GM18508 (cell line): ENCODE measurements around the gene ISOC2.
"Not testable (repeated sequence)": the region's sequence is repeated elsewhere in the genome, so short reads cannot be mapped to it uniquely, and the experiment has no call there.

ENCODE experiments used
- ATAC-seq: cut with Tn5 transposase; IDR thresholded peaks from one replicate; pipeline ENCODE4 v1.9.1; 2021; ENCODE audit warnings: moderate number of reproducible peaks; ENCODE audit not compliant: insufficient read depth, unreplicated experiment

Gene ISOC2

GRCh38 chr19:55461974-55462626, 658 bp upstream of the ISOC2 start:
- ATAC-seq = no peak

DNA sequence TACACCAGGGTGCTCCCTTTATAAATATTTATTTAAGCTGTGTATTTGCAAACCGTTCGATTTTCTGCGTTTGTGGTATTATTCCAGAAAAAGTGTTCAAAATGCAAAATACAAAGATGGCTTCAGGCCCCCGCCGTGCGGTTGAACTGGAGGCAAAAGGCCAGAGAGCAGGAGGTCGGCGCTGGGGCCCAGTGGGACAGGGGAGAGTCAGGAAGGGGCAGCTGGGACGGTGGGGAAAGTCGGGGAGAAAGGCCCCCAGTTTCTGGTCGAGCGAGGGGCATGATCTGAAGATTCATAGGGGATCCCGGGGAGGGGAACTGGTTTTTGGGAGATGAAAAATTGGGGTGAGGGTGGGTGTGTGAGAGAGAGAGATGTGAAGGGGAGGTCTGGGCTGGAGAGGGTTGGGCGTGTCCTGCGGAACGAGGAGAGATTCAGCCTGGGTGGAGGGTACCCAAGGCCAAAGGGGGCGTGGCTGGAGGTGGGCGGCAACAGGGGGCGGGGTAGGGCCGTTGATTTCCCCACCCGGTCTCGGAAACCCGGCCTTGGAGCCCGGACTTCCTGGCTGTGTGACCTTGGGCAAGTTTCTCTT, 678 bp downstream of the ISOC2 start:
- no peak for ATAC-seq

- no peak for ATAC-seq
Observed at GRCh38 chr19:55459950-55460657, 1.3 kb downstream of the ISOC2 start.

- ATAC-seq = no peak
Observed at GRCh38 chr19:55459551-55459949, 1.9 kb downstream of the ISOC2 start.

- no peak for ATAC-seq
Observed at GRCh38 chr19:55457683-55458457, 3.6 kb downstream of the ISOC2 start.

- ATAC-seq = no peak
Observed at GRCh38 chr19:55456347-55456746, 5.1 kb downstream of the ISOC2 start.

DNA sequence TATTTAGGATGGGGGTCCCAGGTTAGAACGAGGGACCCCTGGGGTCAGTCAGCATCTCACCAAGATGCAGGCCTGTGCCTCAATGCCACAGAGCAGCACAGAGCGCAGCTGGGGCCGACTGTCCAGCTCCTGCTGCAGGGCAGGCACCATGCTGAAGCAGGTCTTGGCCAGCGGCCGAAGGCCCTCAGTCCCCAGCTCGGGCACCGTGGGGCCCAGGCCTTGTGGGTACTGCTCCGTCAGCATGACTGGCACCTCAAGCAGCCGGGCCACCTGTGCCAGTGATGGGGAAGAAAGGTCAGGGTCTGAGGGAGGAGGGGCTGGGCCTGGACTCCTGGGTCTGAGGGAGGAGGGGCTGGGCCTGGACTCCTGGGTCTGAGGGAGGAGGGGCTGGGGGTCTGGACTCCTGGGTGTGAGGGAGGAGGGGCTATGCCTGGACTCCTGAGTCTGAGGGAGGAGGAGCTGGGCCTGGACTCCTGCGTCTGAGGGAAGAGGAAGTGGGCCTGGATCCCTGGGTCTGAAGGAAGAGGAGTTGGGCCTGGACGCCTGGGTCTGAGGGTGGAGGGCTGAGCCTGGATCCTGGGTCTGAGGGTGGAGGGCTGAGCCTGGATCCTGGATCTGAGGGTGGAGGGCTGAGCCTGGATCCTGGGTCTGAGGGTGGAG, 5.7 kb downstream of the ISOC2 start:
- no peak for ATAC-seq

DNA sequence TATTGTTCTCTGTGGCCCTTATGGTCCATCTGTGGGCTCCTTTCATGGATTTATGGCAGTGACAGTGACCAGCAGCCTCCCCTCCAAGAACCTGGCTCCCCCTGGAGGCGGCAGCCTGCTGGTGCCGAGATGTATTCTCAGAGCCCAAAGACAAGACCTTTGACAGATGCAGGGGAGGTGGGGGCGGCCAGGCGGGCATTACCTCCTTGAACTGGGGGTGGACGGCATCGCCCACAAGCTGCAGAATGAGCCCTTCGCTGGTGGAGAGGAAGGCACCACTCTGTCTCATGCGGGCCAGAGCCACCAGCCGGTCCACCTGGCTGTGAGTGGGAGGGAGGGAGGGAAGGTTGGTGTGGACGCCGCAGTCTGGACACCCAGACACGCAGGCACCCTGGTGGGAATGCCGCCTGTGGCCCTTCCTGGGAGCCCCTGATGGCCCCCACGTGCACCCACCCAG, 6.6 kb downstream of the ISOC2 start:
- no peak for ATAC-seq

DNA sequence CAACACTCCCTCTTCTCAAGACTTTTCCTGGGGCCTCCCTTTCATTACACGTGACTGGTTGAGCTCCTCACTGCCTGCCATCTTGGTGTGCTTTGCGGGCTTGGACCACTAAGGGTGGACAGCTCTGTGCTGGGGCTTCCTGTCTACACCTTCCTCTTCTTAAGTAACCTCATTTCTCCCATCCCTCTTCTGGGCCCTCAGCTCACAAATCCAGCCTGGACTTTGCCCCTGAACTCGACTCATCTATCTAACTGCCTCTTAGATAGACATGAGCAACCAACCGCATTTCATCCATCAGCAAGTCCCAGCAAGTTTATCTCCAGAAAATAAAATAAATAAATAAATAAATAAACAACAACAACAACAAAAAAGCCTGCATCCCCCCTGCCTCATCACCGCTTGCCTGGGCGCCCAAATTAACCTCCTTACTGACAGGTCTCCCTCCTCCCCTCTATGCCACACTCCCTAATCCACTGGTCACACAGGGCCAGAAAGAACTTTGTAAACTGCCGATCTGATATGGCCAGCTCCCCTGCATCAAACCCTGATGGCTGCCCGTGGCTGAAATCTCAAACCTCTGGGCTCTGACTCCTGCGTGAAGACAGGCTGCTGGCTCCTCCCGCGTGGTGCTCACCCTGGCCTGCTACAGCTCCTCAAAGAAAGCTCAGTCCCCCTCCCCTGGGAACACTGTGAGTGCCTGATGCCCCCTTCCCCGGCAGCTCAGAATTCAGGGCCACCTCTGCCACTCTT, 7.8 kb downstream of the ISOC2 start:
- ATAC-seq = no peak

DNA sequence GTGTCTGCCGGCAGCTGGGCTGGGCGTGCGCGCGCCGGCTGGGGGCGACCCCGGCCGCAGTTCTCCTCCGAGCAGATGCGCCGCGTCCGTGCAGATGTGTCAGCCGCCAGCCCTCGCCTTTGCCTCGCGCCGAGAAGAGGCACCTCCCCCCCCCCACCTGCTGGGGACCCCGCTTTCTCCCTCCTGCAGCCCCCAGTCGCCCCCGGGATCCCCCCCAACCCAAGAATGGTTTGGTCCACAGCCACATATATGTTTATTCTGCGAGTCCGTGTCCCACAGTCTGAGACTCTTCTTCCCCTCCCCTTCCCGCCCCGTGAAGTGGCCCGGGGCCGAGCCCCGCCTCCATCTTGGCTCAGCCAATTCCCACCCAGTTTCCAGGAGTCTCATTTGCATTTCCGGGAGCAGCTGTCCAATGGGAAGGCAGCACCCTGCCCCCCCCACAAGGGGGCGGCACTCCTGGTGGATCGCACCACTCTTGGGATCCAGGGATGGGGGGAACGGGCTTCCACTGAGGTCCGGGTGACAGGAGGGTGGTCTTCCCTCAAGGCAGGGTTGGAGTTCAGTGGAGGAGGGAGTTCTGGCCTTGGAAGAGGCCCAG, 8.6 kb downstream of the ISOC2 start:
- ATAC-seq = no peak

DNA sequence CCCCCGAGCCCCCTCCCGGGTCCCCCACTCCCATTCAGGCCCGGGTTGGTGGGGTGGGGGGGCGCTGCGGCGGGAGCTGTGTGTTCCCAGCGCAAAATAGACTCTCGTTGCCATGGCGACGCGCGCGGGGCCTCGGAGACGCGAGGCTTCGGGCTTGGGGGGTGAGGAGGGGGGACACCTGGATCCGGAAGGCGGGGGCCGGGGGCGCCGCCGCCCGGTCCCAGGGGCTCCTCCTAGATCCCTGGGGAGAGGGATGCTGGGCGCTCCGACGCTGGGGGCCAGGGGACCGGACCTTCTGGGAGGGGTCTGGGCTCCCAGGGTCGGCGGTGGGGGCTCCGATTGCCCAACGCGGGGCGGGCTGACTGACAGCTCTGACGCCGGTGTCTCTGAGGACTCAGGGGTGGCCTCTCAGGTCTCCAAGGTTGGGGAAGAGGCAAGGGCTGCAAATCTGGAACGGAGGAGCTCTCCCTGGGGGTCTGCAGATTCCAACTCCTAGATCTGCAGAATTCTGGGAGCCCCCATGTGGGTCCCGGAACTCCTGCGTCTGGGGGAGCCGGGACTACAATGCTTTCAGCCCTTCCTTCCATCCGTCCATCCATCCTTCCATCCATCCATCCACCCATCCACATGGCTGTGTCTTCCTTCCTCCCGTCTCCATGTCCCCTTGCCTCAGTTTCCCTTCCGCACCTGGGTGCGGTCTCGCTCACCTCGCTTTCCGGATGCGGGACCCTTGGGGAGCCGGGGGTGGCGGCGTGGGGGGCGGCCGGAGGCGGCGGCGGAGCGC, 9.3 kb downstream of the ISOC2 start:
- ATAC-seq = no peak

GRCh38 chr19:55451163-55451964, 10.1 kb downstream of the ISOC2 start:
- ATAC-seq = no peak

GRCh38 chr19:55449469-55449868, 12.0 kb downstream of the ISOC2 start:
- no peak for ATAC-seq

- ATAC-seq = not testable (repeated sequence)
Observed at GRCh38 chr19:55448175-55448490, 13.3 kb downstream of the ISOC2 start.

DNA sequence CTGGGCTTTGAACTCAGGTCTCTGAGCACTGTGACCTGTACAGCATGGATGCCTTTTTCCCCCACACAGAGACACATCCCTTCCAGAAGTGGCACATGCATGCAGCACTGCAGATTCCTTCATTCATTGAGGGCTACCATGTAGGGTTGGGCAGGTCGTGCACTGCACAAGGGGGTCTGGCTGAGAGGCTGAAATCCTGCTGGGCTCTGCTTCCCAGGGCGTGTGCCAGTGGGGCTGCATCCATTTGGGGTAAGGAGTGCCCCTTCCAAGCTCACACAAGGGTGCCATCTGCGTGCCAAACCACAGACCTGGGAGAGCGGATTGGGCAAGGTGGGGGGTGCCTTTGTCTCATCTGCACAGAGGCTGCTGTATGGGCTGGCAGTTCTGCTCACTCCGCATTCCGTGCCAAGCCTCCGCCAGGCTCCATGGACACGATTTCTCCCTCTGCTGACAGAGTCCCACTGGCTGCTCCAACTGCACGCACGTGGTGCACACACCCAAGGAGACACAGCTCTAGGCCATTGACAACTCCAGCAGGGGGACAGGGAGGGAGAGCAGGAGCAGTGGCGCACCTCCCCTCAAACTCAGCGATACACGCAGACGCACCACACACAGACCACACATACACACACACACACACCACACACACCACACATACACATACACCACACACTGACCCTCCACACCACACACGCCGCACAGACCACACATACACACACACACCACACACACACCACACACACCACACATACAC, 13.8 kb downstream of the ISOC2 start:
- no peak for ATAC-seq

GRCh38 chr19:55446060-55446459, 15.4 kb downstream of the ISOC2 start:
- no peak for ATAC-seq

DNA sequence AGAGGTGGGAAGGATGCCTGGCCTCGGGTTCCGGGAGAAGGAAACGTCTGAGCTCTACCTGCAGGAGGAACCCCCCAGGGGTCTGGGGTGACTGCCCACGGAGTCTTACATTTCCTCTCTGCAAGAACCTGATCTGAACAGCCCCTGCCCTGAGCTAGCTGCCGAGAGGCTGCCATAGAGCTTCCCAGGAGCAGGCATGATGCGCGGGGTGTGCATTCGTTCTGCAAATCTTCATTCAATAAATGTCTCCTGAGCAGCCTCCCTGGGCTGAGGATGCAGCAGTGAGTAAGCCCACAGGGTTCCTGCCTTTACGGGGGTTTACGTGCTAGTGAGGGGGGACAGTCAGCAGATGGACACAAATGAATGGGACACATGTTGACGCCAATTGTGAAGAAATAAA, 16.8 kb downstream of the ISOC2 start:
- ATAC-seq = no peak
